NCI-H1417 (cell line): ENCODE measurements around the gene OPRM1.
"Not testable (repeated sequence)": the region's sequence is repeated elsewhere in the genome, so short reads cannot be mapped to it uniquely, and the experiment has no call there.

Experiments used
- DNase-seq, 3 experiments: peaks; one replicate each; lab custom pipeline; 2025; lab: John Stamatoyannopoulos, UW

Gene OPRM1

DNA sequence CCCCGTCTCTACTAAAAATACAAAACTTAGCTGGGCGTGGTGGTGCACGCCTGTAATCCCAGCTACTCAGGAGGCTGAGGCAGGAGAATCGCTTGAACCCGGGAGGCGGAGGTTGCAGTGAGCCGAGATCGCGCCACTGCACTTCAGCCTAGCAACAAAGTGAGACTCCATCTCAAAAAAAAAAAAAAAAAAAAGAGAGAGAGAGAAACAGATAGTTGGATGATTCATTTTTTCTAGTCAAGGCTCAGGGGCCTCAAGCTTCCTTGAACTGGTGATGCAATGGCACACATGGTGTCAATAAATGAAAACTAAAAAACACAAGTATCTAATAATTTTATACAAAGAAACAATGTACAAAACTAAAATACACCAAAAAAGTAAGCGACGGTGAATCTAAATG lies 202.0 kb downstream of the OPRM1 start:
- DNase-seq, result not testable (repeated sequence)

DNA sequence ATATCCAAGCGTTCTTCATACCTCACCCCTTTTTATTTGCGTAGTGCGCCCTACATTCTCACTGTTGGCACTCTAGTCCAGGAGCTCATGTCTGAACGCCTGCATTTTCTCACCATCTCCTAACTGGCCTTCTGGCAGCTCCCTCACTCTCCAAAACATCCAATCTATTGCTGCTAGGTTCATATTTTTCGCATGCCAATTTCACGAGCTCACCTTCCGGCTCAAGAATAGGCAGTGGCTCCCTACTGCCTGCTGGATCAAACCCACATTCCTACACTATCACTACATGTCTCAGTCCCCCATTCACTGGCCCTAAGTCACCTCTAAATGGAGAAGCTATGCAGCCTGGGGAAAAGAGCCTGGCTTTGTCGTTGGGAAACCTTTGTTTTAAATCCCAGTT lies 202.5 kb downstream of the OPRM1 start:
- DNase-seq, result no peak

DNA sequence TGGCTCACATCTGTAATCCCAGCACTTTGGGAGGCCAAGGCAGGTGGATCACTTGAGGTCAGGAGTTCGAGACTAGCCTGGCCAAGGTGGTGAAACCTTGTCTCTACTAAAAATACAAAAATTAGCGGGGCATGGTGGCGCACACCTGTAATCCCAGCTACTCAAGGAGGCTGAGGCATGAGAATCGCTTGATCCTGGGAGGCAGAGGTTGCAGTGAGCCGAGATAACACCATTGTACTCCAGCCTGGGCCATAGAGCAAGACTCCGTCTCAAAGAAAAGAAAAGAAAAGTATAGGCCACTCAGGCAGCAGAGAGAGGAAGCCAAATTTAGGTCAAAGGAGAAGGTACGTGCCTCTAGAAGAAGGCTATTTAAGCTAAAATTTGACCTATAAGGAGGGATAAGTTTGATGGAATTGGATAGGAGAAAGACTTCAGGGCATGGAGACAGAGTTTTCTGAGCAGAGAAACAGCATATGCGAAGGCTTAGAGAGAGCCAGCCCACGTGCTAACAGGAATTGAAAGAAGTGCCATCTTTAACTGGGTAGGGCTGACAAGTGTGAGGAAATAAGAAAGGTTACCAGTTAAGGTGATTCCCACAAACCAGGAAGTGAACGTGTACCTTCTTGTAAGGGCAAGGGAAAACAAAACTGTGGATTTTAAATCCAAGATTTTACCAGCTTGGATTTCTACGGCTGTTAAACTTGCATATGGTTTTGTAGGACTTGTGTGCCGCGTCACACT lies 203.7 kb downstream of the OPRM1 start:
- DNase-seq, result no peak

DNA sequence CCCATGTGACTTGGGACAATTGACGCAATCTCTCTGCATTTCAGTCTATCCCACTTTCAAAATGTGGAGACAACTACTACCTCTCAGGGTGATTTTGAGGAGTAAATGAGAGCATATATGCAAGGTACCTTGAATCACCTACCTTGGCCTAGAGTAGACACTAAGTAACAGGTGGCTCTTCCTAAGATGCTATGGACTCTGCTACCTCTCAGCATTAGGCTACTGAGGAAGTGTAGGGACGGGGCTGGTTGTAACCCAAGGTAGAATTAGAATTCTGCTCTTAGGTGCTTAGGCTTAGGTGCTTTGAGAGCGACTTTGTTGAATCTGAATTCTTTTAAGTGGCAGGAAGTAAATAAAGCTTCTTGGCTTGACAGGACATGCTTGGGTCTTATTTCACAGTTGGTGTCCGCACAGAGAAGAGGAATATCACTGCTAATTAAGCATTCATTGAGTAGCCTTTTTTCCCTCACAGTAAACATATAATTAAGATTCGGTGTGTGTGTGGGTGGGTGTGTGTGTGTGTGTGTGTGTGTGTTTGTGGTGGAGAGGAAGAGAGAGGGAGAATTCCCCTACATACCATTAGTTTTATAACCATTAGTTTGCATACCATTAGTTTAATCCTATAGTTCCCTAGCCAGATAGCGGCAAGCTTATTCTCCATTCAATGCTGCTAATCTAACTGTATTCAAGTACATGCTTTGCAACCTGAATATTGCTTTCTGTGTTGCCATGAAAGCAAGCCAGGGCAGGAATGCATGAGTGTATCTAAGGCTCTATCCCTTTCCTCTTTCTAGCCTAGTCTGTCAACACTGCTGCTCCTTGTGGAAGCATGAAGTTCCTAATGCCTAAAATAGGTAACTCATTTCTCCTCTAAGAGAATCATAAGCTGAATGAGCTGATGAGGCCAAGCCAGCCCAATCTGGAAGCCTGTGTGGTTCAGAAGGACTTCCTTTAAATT lies 205.0 kb downstream of the OPRM1 start:
- peak in 2 of 3 experiments; percentile 39 to 79 for DNase-seq

DNA sequence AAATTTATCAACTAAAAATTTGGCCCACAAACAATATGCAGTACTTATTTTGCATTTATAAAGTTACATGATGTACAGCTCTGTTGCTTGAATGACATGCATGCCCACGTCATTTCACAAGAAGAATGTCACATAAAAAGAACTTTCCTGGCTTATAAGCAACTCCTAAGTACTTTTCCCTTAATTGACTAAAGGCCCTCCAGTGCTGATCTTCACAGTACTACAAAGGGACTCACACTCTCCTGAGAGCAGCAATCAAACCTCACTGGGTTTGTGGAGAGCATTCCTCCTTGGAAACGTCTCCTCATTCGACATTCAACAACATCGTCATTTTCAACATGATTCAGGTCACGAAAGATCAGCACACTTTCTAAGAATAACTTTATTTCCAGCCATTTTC lies 206.5 kb downstream of the OPRM1 start:
- DNase-seq, result no peak

DNA sequence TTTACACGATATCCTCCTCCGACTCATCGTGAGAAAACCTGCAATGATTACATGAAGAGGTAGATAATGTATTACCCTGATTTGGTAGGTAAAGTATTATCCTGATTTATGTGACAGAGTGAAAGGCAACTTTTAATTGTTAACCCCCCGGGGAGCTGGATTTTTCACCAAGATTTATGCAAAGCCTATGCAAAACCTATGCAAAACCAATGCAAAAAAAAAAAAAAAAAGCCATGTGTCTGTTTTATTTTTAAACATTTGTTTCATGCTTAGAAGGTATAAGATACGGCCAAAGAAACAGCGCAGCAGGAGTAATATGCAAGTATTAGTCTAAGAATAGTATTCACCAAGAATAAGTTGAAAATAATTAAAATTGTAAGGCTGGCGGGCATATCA lies 207.7 kb downstream of the OPRM1 start:
- no peak for DNase-seq

DNA sequence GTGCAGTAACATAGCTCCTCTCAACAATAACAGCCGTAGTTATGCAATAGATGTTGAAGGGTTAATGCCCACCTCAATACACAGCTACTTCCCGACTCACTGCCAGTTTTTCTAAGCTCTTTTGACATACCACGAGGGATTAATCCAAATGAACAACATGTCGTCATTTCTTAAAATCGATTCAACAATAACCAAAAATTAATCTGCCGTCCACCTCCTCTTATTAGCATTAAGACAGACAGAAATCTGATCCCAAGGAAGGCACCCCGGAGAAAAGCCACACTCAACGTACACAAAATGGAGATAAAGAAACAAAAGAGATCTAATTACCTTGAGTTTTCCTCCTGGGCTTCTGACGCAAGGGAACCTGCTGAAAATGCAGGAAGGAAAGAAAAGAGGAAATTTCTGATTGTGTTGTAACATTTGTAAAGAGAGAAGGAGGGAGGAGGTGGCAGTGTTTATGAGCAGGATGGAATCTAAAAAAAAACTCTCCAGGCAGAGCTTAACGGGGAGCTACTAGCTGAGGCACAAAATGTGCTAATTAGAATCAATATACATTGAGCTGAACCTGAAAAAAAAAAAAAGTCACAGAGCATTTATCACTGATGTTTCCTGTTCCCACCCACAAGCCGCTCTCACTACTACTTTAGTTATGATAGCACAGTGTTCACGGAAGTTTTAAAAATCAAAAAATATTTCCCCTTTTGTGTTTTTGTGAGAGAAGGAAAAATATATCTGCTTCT lies 208.2 kb downstream of the OPRM1 start:
- DNase-seq, result peak; percentile 16 to 49 (median 17)

DNA sequence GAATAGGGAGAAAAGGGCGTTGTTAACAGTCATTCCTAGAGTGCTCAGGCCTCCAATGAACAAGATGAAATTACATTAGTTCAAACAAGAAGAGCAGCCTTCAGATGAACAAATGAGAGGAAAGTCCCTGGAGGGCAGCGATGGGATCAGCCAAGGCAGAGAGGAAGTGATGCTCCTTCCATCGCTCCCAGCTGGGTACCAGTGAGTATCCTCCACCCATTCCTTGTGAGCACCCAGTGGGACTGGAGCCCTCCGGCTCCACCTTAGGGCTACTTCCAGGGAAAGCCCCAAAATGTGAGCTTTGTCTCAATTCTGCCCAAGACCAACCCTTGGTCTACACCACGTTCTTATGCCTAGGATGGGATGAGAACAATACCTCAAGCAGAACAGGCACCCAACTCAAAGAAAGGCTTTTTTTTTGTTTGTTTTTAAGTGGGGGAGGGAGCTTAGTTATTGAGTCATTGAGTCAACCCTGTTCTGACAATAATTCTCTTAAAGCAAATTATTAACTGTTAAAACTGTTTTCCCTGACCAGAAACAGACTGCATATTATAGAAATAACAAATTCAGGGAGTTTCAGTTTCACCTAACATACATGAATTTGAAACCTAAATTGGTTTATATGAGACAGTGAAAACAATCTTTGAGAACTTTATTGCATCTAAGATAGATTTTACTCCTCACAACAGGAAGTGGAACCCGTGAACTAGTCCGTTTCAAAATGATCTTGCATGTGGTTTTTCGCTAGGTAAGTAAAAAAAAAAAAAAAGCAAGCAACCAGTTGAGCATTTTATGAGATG lies 210.7 kb downstream of the OPRM1 start:
- DNase-seq, result no peak

DNA sequence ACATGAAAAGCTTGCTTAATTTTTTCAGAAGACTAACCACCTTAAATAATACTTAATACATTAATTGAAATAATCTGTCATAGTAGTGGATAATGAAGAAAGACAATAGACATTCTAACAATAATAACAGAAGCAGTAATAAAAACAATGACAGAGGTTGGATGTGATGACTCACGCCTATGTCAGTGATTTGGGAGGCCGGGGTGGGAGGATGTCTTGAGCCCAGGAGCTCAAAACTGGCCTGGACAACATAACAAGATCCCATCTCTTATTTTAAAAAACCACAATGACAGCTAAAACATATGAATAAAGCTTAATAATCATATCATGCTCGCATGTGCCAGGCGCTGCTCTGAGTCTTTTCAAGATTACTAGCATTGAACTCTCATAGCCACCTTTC lies 212.1 kb downstream of the OPRM1 start:
- DNase-seq, result no peak

DNA sequence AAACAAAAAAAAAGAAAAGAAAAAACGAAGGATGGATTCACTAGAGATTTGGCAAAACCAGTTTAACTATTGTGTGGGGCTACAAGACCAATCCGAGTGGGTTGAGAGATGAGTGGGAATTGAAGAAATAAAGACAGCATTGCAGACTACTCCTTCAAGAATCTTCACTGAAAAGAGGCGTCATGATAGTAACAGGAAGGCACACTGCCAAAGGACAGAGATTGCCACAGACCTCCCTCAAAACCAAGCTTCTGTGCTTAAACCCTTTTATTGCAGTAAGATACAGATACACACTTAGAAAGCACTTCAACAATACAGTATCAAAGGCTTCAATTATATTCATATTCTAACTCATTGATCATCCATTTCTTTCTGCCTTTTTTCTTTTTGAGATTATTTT lies 213.6 kb downstream of the OPRM1 start:
- DNase-seq, result no peak

DNA sequence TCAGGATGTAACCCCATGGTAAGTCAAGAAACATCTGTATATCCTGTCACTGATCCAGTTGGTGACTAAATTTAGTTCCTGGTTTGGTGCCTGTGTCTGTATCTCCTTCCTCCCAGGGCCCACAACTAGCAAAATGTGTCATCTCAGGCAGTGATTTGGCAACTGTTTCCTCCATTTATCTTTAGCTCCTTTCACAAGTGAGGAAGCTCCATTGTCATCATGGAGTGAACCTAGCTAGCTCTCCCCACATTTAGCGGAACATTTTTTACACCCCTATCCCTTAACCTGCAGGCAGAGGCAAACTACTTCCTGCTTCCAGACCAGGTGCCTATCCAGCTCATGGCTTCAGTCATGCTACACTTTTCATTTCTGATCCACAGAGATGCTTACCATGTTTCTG lies 218.0 kb downstream of the OPRM1 start:
- no peak for DNase-seq

DNA sequence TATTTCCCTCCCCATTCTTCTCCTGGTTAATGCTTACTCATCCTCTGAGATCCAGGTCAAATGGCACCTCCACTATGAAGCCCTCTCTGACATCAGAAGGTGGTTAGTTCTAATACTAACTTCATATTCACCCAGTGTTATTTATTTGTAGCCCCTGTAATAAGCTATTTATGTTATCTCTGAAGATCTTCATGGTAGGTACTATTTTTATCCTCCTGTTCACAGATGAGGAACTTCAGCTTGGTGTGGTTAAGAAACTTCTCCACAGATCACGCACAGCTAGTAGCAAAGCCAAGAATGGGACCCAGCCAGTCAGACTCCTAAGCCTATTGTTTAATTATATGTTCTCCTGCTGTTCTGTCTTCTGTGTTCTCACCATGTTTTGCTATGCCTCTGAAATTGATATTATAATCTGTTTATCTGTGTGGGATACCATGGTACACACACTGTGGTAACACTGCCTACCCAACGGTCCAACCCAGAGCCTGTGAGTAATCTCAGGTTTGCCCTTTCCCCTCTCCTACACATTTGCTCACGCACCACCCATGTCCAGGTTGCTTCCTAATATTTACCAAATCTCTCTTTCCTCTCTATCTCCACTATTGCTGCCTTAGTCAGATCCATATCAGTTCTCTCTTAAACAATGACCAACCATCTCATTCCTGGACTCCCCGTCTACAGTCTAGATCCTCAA lies 219.2 kb downstream of the OPRM1 start:
- DNase-seq, result no peak

DNA sequence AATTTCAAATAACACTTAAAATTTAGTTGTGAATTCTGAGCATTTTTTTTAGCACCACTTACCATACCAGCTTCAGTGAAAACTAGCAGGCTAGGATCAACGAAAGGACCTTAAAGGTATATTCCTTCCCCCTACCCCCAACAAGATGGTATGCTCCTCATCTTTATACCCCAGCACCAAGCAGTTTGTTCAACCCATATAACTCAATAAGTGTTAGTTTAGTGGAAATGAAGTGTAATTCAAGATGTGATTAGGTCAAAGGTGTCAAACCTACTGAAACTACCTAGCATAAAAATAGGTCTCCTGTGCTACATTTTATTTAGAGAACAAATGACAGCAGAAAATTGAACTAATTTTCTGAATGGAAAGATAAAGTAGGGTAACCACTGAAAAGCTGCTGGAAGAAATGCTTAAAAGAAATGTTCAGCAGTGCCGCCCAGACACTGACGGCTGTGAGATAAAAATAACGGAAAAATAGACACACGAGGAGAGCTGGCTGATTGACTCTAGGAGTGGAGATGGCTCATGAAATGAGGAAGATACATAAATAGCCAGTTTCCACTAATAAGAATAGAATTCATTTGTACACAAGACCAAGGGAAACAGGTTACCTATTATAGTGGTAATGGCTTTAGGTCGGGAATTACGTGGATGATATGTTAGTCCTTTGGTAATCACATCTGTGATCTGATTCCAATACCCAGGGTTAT lies 222.8 kb downstream of the OPRM1 start:
- no peak for DNase-seq

DNA sequence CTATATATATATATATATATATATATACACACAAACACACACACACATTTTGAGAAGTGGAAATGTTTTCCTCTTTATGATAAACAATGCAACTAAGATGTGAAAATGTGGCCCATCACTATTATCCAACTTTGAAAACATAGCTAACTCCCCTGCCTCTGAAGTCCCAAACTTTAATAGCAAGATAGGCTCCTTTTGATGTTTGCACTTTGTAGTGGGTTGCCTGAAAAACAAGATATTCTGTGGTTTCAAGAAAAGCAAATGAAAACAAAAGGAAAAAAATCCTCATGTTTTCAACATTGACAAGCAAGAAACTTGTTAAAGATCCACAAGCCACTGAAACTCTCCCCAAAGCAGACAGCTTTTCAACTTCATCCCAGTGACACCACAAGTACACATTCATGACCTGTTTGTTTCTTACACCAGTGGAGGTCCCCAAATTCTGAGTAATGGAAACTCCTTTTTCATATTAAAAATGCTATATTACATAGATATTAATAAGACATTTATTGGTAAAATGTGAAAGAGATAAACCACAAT lies 227.6 kb downstream of the OPRM1 start:
- no peak for DNase-seq

DNA sequence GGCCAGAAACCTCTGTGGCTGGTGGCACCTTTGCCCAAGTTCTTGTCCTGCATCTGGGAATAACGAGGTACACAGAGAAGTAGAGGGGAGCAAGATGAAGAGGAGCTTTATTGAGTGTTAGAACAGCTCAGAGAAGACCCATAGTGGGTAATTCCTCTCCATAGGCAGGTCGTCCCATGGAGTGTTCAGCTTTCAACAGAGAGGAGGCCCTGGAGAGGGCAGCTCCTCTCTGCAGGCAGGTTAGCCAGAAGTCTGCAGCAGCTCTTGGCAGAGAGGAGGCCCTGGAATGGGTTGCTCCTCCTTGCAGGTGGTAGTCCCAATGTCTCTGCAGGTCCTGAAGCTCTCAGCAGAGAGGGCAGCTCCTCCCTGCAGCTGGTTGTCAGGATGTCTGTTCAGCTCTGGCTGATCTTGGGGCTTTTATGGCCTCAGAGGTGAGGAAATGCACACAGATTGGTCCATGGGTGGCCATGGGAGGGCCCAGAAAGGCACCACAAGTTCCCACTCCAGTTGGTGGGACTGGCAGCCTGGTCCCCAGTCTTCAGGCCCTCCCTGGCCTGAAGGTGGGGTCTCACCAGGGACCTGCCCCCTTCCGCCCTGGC lies 228.6 kb downstream of the OPRM1 start:
- no peak for DNase-seq

DNA sequence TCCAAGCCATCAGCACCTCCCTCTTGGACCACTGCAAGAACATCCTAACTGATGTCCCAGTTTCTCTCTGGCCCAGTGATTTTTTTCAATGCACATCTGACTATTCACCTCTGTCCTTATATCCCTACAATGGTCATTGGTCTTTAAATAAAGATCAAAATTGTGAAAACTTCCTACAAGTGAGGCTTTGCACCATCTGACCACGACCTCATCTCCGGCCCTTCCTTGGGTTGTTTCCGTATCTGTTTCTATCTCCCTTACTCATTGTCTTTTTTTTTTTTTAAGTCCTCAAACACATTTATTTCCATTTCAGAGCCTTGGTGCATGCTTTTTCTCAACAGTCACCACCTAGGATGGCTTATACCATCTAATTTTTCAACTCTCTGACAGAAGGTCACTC lies 229.4 kb downstream of the OPRM1 start:
- no peak for DNase-seq

DNA sequence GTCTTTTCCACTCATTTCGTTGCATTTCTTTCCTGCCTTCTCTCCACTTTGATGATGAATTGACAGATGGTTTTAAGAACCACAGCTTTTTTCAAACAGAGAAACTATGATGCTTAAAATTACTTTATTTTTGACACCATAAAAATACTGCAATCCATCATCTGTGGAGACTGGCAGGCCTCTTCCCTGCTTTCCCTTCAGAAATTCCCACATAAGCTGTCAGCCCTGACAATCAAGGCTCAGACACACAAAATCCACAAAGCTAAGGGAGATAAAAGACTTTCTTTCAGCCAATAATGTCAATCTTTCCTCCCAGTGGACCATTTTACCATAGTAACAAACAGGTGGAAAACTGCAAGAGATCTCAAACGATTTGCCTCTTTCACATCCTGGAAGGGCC lies 235.1 kb downstream of the OPRM1 start:
- no peak for DNase-seq

DNA sequence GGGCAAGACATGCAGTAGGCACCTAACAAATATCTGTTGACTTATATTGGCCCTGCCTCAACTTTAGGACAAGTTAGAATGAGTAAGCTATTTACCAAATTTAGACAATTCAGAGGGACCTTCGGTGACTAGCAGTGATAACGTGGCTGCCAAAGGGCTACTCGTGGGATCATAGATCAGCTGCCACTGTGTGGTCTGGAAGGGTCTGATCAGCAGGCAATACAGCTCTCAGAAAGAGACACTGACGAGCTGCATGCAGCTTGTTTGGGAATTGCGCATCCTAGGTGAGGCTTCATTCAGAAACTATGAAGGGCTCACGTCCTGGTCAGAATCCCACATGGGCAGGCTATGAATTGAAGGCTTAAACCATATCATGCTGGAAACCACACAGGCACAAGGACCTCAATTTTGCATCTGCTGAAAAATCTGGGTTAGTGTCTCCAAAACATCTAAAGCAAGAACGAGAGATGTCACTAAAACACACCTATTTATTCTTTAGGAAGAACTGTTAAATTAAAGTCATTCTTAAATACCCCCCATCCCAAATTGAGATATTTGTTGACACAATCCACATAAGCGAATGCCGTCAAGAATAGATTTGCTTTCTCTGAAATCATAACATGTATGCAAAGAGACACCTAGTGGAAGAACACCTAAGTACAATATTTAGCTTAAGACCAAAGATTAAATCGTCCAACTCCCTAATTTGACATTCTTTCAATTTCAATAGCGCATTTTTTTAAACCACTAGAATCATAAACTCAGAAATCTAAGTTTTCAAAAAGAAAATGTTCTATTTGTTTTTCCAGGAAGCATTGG lies 238.0 kb downstream of the OPRM1 start:
- peak; percentile 12 to 74 (median 57) for DNase-seq

DNA sequence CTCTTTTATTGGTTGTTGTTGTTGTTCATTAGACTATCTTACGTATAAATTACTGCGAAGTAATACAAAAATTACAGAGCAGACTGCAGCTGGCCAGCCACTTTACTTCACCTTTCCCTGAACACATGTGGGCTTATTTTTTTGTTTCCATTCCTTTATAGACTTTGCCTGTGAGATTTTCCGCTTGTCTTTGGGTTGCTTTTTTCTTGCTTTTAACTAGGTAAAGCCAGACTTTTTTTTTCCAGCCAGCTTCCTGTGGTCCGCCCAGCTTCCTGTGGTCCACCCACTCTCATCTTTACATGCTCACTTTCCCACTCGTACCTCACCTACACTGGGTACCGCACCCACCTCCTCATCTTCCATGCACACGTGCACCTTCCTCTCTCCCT lies 238.6 kb downstream of the OPRM1 start:
- no peak for DNase-seq
